Stomach smooth muscle (tissue), 2 donors: ENCODE measurements around the gene SHANK3.

Experiments
- H3K27ac ChIP-seq: one replicate; pipeline ENCODE4 v1.7.0; 2013; ENCODE audit warnings: mild to moderate bottlenecking, low read length, inconsistent platforms
- H3K27me3 ChIP-seq, 2 donors: one replicate each; pipeline ENCODE4 v1.7.0; 2013; ENCODE audit warnings: low read length in 2 of 2; ENCODE audit not compliant: insufficient read depth in 2 of 2, control insufficient read depth in 1 of 2
- H3K36me3 ChIP-seq, 2 donors: one replicate each; pipeline ENCODE4 v1.7.0; 2013; ENCODE audit warnings: low read length in 2 of 2; ENCODE audit not compliant: control insufficient read depth in 2 of 2, insufficient read depth in 2 of 2
- H3K4me1 ChIP-seq: one replicate; pipeline ENCODE4 v1.7.0; 2013; ENCODE audit warnings: low read length; ENCODE audit not compliant: control insufficient read depth, insufficient read depth
- H3K4me3 ChIP-seq, 2 donors: one replicate each; pipeline ENCODE4 v1.7.0; 2013; ENCODE audit warnings: low read length in 2 of 2
- H3K9ac ChIP-seq, 2 donors: one replicate each; pipeline ENCODE4 v1.7.0; 2013; ENCODE audit warnings: low read length in 2 of 2, mild to moderate bottlenecking in 1 of 2
- H3K9me3 ChIP-seq, 2 donors: one replicate each; pipeline ENCODE4 v1.7.0; 2013; ENCODE audit warnings: low read length in 2 of 2; ENCODE audit not compliant: control insufficient read depth in 2 of 2
- donor health status: healthy.
- donor health status: Pancreatic carcinoma.

The SHANK3 gene

DNA sequence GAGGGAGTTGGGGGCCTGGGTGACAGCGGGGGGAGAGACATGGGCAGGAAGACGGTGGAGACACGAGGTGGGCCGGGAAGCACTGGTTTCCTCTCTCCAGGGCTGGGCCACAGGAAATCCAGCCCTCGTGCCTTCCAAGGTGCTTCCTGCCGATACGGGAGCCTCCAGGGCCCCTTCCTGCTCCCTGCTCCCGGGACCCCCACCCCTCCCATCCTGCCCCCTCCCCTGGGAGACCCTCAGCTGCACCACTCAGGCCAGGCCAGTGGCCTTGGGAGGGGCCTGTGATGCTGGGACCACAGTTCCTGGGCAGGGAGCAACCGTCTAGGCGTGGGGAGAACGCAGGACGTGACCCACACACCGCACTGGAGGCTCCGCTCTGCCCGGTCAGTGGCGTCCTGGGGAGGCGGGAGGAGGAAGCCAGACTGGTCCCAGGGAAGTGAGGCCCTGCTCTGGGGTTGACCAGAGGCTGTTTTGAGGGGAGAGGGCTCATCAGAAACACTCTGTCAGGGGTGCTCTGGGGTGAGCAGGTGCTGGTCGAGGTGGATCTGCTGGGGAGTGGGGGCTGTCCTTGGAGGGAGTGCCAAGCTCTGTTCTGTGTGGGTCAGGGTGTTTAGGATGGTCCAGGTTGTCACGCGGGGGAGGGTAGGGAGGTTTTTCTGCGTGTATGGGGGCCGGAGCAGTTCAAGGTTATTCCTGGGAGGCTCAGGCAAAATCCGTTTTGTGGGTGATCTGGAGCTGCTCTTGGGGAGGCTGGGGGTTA is at the start of gene SHANK3:
Gene SHANK3 (plus strand): TSS at position 353 of the 760 bp plus-strand sequence.
- Histone ChIP-seq H3K36me3 (no peaks in the 10 kb centered on the region), H3K9me3 (no peaks in the 10 kb centered on the region), H3K27ac (peak within 1 kb of the TSS; percentile 41), H3K27me3 (peaks cover 26 to 32% of the 10 kb centered on the region in 2 donors), H3K9ac (no peak within 1 kb of the TSS), H3K4me1 (peaks cover 10% of the 10 kb centered on the region), H3K4me3 (peak within 1 kb of the TSS in 1 of 2 donors; percentile 55)

DNA sequence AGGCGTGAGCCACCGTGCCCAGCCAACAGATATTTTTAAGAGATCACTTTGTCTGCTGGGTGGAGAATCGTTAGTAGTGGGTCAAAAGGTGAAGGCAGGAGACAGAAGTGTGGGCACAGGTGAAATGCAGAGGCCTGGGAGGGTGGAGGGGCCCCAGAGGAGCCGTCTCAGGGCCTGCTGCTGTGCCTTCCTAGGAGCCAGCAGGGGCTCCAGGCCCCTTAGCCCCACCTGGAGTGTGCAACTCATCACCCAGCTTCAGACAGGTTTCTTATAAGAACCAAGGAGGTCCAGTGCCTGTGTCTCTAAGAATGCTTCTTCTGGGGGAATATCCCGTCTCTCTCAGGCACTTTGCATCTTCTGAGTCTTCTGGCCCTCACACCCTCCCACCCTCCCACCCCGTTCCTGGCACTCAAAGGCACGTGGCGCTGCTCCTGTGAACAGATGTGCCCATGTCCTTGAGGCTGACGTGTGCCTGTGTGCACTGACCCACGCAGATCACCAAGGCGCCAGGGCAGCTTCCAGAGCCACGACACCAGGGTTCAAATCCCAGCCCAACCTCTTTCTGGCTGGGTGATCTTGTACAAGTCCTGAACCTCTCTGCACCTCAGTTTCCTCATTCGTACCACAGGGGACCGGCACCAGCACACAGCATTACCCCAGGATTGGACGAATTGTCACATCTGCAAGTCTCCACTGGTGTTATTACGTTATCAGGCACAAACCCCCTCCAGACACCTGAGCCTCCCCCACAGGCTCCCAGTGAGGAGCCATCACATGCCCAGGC is 48.1 kb upstream of the SHANK3 start:
- Histone ChIP-seq H3K4me1 (peaks cover 20% of the 10 kb centered on the region), H3K27me3 (peaks cover 14 to 22% of the 10 kb centered on the region in 2 donors), H3K4me3 (no peak overlapping the region), H3K36me3 (no peaks in the 10 kb centered on the region), H3K9me3 (no peaks in the 10 kb centered on the region), H3K27ac (no peak overlapping the region), H3K9ac (no peak overlapping the region)

DNA sequence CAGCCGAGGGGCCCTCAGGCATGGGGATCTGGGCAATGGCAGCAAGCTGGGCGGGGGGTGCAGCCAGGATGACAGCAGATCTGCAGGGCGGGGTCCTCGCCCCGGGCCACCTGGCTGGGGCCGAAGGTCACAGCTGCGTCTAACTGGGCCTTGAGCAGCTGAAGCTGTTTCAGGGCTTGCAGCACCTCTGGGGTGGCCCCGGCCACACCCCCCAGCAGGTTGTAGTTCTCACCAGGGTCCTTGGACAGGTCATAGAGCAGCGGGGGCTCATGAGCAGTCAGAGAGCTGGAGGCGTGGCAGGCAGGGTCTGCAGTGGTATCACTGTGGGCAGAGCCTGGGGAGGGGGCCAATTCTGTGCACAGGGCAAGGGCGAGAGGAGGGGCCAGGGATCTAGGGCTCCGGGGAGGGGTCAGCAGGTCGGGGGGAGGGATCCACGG is 47.5 kb upstream of the SHANK3 start:
- H3K9me3 ChIP-seq, result no peaks in the 10 kb centered on the region
- H3K9ac ChIP-seq, result no peak overlapping the region
- H3K4me3 ChIP-seq, result no peak overlapping the region
- peaks cover 9 to 17% of the 10 kb centered on the region in 2 donors for H3K27me3 ChIP-seq
- H3K36me3 ChIP-seq, result no peaks in the 10 kb centered on the region
- H3K4me1 ChIP-seq, result peaks cover 17% of the 10 kb centered on the region
- no peak overlapping the region for H3K27ac ChIP-seq

DNA sequence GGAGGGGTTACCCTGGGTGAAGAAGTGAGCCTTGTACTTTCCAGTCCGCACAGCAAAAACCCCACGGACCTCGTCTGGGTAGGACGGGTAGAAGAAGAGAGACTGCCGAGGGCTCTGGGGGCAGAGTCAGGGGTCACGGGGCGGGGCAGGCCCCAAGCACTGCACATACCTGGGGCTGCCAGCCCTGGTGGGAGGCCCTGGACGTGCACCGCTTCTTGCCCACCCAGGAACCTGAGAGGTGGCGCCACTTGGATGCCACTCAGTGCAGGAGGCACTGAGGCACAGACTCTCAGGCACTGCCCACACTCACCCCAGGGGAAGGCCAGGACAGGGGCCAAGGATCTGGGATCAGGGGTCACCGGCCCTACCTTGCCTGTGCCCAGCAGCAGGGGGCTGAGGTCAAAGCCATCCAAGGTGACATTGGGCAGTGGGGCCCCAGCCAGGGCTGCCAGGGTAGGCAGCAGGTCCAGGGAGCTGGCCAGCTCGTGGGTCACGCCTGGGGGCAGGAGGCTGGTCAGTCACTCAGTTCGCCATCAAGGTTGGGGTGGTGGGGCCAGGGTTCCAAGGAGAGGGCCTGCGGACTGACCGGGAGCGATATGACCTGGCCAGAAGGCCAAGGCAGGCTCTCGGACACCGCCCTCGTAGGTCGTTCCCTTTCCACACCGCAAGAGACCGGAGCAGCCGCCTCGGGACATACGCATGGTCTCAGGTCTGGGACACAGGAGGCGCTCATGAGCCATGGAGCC is 46.9 kb upstream of the SHANK3 start:
- H3K36me3 ChIP-seq, result no peaks in the 10 kb centered on the region
- H3K27me3 ChIP-seq, result peaks cover 6 to 14% of the 10 kb centered on the region in 2 donors
- peaks cover 13% of the 10 kb centered on the region for H3K4me1 ChIP-seq
- no peaks in the 10 kb centered on the region for H3K9me3 ChIP-seq
- H3K4me3 ChIP-seq, result no peak overlapping the region
- H3K27ac ChIP-seq, result no peak overlapping the region
- H3K9ac ChIP-seq, result no peak overlapping the region

DNA sequence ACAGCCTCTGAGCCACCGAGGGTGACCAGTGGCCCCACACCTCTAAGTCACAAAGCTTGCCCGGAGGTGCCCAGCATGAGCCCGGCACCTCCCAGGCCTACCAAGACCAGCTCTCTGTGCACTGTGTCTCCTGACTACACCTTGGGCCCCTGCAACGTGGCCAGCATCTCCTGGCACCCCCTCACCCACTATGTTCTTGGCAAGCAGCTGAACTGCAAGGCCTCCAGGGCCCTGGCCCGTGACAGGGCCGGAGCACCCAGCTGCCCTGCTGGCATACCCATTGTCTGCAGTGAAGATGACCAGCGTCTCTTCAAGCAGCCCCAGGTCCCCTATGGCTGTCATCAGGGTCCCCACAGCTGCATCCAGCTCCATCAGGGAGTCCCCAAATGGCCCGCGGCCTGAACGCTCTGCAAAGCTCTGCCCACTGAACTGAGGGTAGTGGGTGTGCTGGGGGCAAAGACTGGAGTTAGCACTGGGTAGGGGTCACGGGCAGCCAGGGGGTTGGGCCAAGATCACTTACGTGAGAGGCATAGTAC is 46.2 kb upstream of the SHANK3 start:
- Histone ChIP-seq H3K27me3 (peaks cover 0 to 8% of the 10 kb centered on the region in 2 donors), H3K27ac (no peak overlapping the region), H3K9me3 (no peaks in the 10 kb centered on the region)

DNA sequence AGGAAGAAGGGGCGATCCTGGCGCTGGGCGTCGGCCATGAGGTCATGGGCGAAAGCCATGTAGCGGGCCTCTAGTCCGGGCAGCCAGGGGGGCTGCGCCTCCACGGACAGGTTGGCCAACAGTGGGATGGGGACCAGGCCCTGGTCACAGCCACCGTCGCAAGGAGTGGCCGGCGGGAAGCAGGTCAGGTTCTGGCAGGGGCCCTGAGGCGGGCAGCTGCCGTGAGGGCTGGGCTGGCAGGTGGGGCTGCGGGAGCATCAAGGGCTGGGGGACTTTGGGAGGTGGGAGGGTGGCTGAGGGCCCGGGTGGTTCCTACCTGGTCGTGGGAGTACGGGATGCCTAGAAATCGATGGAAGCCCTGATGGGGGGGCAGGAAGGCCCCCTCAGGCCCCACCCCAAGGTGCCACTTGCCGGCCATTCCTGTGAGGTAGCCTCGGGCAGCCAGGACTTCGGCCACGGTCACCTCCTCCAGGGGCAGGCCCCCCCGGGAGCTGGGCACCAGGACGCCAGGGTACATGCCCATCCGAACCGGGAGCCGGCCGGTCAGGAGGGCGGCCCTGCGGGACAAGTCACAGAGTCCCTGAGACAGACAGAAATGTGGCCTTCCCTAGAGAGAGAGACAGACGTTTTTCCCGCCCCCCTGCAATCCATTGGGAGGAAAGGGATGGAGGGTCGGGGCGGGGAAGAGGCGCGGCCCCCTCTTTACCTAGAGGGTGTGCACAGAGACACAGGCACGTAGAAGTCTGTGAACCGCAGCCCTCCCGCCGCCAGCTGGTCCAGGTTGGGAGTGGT is 45.6 kb upstream of the SHANK3 start:
- peaks cover 12% of the 10 kb centered on the region for H3K4me1 ChIP-seq
- peak overlapping the region; percentile 64 for H3K27ac ChIP-seq
- peak overlapping the region; percentile 75 to 82 for H3K4me3 ChIP-seq
- H3K9ac ChIP-seq, result peak overlapping the region; percentile 71 to 75
- H3K9me3 ChIP-seq, result no peaks in the 10 kb centered on the region
- no peaks in the 10 kb centered on the region for H3K36me3 ChIP-seq
- peaks cover 0 to 2% of the 10 kb centered on the region in 2 donors for H3K27me3 ChIP-seq

More for the DNA sequence above, 46.2 kb upstream of the SHANK3 start:
- no peak overlapping the region for H3K9ac ChIP-seq
- H3K36me3 ChIP-seq, result no peaks in the 10 kb centered on the region
- no peak overlapping the region for H3K4me3 ChIP-seq
- peaks cover 12% of the 10 kb centered on the region for H3K4me1 ChIP-seq

DNA sequence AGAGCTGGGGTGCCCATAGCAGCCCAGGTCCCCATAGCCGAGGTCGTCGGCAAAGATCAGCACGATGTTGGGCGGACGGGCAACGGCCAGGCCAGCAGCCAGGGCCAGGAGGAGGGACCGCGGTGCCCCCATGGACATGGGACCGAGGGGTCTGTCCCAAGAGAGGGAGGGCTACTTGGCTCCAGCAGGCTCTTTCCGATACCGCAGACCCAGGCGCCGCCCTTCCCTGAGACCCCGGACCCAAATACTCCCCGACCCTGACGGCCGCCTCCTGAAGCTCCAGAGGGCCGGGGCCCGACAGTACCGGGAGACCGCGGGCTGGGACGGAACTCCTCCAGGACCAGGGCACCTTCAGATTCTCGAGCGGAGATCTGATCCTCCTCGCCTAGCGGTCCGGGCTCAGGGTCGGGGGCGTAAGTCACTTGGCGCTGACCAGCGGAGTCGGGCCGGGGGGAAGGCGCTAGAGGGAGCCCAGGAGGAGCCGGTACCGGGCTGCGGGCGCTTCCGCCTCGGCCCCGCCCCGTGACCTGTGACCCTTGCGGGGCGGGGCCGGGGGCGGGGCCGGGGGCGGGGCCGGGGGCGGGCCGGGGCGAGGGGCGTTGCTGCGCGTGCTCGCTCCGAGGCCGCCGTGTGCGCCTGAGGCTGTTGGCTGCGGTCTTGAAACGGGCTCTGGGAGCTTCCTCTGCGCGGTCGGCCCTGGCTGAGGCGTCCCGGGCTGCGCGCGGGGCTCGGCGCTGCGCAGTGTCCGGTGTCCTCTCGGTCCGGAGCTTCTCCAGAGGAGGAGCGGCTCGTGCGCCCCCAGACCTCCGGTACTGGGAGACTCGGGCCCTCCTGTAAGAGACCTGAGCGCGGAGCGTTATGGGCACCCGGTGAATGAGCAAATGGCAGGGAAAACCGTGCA is 44.7 kb upstream of the SHANK3 start, which contains the start of gene ARSA:
Gene ARSA (minus strand): TSS at position 511 of the 901 bp plus-strand sequence. CDS start 373 bp downstream, at position 138.
- peak within 1 kb of the TSS; percentile 75 to 97 for H3K4me3 ChIP-seq
- no peaks in the 10 kb centered on the region for H3K36me3 ChIP-seq
- peaks cover 12% of the 10 kb centered on the region for H3K4me1 ChIP-seq
- H3K9me3 ChIP-seq, result no peaks in the 10 kb centered on the region
- no peaks in the 10 kb centered on the region for H3K27me3 ChIP-seq
- peak within 1 kb of the TSS; percentile 64 for H3K27ac ChIP-seq
- peak within 1 kb of the TSS; percentile 73 to 87 for H3K9ac ChIP-seq

DNA sequence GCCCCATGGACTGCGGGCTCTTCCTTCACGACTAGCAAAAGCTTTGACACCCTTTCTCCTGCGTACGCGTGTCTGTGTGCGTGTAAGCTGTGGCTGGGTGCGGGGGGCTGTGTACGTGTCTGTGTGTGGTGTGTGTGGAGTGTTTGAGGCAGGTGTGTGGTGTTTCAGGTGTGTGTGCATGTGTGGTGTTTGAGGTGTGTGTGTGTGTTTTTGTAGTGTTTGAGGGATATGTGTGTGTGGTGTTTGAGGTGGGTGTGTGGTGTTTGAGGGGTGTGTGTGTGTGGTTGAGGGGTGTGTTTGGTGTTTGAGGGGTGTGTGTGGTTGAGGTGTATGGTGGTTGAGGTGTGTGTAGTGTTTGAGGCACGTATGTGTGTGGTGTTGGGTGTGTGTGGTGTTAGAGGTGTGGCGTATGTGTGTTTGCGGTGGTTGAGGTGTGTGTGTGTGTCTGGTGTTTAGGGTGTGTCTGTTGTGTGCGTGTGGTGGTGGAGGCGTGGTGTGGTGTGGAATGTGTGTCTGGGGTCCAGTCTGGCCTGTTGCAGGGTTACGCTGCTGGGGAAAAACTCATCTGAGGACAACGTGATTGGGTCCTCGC is 44.0 kb upstream of the SHANK3 start:
- peak overlapping the region; percentile 73 to 87 for H3K9ac ChIP-seq
- H3K9me3 ChIP-seq, result no peaks in the 10 kb centered on the region
- peaks cover 12% of the 10 kb centered on the region for H3K4me1 ChIP-seq
- peak overlapping the region; percentile 65 to 97 for H3K4me3 ChIP-seq
- no peaks in the 10 kb centered on the region for H3K27me3 ChIP-seq
- H3K27ac ChIP-seq, result peak overlapping the region; percentile 53
- H3K36me3 ChIP-seq, result no peaks in the 10 kb centered on the region

DNA sequence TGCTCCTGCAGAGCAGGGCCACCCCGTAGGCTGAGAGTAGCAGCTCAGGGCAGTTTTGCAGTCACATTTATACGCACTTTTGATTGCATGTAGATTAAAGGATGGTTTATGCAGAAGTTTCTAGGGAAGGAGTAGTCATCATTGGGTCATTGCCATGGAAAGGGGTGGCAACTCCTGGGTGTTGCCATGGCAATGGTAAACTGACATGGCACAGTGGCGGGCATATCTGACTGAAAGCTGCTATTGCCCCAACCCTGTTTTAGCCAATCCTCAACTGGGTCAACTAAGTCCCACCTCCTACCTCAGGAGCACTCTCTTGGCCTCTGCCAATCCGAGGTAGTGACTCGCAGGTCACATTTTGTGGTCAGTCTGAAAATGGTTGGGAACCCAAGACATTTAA is 42.2 kb upstream of the SHANK3 start:
- no peak overlapping the region for H3K4me3 ChIP-seq
- H3K9me3 ChIP-seq, result no peaks in the 10 kb centered on the region
- H3K4me1 ChIP-seq, result peaks cover 12% of the 10 kb centered on the region
- no peak overlapping the region for H3K9ac ChIP-seq
- H3K27me3 ChIP-seq, result no peaks in the 10 kb centered on the region
- H3K36me3 ChIP-seq, result no peaks in the 10 kb centered on the region
- no peak overlapping the region for H3K27ac ChIP-seq
